ENCODE measurements around the gene B3GALT6.
"Not testable (repeated sequence)": the region's sequence is repeated elsewhere in the genome, so short reads cannot be mapped to it uniquely, and the experiment has no call there.

B3GALT6 gene

DNA sequence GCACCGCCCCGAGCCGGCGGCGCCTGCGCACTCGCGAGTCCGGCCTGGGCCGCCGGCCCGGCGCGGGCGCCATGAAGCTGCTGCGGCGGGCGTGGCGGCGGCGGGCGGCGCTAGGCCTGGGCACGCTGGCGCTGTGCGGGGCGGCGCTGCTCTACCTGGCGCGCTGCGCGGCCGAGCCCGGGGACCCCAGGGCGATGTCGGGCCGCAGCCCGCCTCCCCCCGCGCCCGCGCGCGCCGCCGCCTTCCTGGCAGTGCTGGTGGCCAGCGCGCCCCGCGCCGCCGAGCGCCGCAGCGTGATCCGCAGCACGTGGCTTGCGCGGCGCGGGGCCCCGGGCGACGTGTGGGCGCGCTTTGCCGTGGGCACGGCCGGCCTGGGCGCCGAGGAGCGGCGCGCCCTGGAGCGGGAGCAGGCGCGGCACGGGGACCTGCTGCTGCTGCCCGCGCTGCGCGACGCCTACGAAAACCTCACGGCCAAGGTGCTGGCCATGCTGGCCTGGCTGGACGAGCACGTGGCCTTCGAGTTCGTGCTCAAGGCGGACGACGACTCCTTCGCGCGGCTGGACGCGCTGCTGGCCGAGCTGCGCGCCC lies at the start of gene B3GALT6:
Gene B3GALT6 (plus strand): TSS at position 30 of the 588 bp plus-strand sequence. CDS start 42 bp downstream, at position 72.
- DNase-seq, result no peak

DNA sequence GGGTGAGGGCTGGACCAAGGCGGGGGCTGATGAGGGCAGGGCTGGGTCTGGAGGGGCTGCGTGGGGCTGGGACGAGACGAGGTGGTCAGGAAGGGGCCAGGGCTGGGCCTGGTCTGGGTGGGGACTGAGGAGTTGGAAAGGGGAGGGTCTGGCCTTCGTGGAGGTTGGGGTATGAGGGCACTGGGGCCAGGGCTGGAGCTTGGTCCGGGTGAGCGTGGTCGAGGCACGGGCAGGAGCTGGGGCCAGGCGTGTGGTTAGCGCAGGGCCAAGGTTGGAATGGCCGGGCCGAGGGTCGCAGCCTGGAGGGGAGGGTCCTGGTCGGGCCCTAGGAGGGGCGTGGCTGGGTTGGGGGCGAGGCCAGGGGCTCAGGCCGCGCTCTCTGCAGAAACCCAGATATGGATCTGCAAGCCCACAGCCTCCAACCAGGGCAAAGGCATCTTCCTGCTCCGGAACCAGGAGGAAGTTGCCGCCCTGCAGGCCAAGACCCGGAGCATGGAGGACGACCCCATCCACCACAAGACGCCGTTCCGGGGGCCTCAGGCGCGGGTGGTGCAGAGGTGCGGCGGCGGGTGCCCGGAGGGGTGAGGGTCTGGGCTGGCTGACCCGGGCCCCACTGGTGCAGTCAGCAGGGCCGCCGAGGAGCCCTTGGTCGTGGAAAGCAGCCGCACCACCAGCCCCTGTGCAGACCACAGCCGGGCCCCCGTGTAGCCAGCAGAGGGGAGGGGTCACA lies 49.4 kb upstream of the B3GALT6 start:
- no peak for DNase-seq

DNA sequence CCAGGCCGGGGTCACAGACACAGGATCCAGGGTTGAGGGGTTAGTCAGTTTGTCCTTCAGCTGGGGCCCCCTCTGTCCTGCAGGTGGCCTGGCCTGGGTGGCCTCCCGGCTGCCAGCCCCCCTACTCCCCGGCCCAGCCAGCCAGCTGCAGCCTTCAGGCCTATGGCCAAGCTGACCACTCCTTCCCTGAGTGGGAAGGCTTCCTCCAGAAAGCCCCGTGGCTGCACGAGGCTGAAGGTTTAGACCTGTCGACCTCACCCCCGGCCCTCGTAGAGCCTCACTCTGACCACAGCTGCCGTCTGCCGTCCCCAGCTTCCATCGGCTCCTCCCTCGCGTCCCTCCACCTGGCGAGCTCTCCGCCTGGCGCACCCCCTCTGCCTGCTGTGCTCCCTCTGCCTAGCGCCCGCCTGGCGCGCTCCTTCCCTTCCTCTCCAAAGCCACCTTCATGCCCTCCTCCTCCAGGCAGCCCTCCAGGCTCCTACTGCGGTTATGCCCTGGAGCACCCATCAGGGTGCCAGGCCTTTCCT lies 48.8 kb upstream of the B3GALT6 start:
- no peak for DNase-seq

DNA sequence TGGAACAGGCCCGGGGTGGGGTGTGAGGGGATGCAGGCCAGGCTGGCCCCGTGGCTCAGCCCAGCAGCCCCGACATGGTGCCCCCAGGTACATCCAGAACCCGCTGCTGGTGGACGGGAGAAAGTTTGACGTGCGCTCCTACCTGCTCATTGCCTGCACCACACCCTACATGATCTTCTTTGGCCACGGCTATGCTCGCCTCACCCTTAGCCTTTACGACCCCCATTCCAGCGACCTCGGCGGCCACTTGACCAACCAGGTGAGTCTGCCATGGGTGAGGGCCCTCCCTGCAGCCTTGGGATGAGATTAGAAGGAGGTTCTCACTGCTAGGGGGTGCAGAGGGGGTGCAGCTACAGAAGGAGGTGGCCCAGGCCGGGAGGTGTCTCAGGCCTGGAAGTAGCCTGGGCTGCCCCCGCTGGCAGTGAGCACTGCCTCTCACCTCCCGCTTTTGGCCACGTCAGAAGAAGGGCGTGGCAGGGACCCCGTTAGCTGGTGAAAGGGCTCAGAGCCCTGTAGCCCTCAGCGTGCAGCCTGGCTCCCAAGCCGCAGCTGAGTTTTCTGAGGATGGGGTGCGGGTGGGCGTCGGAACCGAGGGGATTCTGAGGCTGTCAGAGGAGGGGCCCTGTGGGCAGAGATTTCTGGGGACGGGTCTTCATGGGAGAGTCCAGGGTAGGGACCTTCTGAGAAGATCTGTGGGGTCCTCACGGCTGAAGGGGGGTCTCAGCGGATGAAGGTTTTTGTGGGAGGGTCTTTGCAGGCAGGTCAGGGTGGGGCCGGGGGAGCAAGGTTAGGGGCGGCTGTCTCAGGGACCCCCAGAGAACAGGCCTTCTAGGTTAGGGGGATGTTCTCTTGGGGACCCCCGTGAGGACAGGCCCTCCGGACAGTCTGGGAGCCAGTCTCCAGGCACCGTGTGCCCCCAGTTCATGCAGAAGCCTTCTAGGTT lies 47.9 kb upstream of the B3GALT6 start:
- DNase-seq, result no peak

DNA sequence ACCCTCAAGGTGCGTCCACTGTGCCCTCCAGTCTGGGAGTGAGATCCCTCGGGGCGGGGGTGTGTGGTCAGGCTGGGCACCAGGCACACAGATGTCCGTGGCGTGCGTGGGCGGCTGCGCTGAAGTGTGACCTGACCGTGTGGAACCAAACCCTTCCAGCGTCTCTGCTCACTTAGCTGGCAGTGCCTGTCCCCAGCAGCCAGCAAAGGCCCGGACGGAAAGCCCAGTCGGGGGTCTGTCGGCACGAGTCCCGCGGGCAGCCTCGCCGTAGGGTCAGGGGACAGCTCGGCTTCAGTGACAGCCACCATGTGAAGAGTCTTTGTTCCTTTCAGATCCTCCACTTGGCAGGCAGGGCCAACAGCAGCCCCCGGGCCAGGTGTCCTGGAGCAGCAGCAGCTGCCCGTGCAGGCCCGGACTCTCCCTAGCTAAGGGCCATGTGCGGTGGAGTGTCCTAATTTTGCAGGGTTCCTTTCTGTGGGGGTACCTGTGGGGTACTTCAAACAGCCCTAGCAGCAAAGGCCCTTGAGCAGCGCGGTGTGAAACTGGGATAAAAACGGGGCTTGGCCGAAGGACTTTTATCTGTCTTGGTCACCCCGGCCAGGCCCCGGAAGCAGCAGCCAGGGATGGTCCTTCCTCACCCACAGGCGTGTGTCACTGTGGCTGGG lies 46.8 kb upstream of the B3GALT6 start:
- DNase-seq, result no peak

DNA sequence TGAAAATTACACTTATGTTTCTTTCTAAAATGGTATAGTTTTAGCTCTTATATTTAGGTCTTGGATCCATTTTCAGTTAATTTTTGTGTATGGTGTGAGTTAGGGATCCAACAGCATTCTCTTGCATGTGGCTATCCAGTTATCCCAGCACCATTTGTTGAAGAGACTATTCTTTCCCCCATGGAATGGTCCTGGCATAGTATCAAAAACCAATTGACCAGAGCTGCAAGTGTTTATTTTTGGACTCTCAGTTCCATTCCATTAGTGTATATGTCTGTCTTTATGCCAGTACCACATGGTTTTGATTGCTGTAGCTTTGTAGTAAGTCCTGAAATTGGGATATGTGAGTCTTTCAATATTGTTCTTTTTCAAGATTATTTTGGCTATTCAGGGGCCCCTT lies 44.1 kb upstream of the B3GALT6 start:
- DNase-seq, result peak; percentile 40

DNA sequence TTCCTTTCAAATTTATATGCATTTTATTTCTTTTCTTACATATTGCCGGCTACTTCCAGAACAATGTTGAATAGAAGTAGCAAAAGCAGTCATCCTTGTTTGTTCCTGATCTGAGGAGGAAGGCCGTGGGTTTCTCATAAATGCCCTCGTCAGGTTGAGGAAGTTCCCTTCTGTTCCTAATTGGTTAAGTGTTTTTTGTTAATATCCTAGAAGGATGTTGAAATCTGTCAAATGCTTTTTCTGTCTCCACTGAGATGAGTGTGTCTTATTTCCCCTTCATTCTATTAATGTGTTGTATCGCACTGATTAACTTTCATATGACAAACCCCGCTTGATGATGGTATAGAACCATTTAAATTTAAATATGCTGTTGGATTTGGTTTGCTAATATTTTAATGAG lies 42.9 kb upstream of the B3GALT6 start:
- no peak for DNase-seq

DNA sequence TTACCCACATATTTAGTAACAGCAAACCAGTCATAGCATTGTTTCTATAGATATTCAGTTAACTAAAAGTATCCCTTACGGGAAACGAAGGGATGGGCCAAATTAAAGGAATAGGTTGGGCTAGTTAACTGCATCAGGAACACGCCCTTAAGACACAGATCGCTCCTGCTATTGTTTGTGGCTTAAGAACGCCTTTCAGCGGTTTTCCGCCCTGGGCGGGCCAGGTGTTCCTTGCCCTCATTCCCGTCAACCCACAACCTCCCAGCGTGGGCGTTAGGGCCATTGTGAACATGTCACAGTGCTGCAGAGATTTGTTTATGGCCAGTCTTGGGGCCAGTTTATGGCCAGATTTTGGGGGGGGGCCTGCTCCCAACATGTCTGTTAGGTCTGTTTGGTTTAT lies 40.3 kb upstream of the B3GALT6 start:
- no peak for DNase-seq

DNA sequence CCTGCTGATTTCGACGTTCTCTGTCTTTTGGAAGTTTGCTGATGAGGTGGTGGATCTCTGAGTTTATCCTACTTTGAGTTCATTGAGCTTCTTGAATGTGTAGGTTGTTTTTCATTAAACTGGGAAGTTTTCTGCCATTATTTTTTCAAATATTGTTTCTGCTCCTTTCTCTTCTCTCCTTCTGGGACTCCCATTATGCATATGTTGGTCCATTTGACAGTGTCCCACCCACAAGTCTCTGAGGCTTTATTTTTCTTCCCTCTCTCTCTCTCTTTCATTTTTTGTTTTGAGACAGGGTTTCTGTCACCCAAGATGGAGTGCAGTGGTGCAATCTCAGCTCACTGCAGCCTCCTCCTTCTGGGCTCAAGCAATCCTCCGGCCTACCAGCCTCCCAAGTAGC lies 37.3 kb upstream of the B3GALT6 start:
- no peak for DNase-seq

DNA sequence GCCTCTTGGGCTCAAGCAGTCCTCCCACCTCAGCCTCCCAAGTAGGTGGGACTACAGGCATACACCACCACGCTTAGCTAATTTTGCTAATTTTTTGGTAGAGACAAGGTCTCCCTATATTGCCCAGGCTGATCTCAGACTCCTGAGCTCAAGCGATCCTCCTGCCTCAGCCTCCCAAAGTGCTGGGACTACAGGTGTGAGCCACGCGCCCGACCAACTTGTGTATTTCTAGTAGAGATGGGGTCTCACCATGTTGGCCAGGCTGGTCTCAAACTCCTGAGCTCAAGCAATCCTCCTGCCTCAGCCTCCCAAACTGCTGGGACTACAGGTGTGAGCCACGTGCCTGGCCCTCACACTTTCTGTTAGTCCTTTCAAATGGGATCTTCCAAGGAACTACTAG lies 36.3 kb upstream of the B3GALT6 start:
- not testable (repeated sequence) for DNase-seq

DNA sequence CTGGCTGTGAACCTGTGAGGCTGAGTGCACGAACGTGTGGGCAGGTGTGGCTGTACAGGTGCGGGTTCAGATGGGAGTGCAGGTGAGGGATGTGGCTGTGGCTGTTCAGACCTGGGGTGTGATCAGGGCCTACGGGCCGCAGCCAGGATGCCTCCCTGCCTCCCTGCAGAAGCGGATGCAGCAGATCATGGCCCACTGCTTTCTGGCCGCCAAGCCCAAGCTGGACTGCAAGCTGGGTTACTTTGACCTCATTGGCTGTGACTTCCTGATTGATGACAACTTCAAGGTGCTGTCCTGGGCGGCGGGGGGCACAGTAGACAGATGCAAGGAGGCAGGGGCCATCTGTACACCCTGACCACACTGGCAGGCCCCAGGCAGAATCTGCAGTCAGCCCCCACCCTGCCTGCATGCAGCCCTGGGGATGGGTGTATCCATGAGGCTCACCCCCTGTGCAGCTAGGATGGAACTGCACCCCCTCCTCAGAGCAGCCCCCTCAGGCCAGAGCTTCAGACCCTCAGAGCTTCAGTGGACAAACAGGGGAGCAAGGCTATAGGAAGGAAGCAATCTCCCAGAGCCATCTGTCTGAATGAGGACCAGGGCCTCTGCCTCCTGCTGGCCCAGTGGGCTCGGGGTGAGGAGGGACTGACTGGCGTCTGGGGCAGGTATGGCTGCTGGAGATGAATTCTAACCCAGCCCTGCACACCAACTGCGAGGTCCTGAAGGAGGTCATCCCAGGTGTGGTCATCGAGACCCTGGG lies 35.4 kb upstream of the B3GALT6 start:
- DNase-seq, result no peak

DNA sequence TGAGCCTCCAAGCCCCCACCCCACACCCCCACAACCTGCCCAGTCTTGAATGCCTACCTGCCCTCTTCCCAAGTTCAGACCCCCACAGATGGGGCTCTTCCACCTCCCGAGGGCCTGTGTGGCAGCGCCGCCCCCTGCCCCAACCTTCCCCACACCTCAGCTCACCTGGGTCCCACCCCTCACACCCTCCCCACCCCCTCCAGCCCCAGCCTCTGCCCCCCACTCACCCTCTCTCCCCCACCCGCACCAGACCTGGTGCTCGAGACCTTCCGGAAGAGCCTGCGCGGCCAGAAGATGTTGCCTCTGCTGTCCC lies 34.9 kb upstream of the B3GALT6 start:
- DNase-seq, result no peak

DNA sequence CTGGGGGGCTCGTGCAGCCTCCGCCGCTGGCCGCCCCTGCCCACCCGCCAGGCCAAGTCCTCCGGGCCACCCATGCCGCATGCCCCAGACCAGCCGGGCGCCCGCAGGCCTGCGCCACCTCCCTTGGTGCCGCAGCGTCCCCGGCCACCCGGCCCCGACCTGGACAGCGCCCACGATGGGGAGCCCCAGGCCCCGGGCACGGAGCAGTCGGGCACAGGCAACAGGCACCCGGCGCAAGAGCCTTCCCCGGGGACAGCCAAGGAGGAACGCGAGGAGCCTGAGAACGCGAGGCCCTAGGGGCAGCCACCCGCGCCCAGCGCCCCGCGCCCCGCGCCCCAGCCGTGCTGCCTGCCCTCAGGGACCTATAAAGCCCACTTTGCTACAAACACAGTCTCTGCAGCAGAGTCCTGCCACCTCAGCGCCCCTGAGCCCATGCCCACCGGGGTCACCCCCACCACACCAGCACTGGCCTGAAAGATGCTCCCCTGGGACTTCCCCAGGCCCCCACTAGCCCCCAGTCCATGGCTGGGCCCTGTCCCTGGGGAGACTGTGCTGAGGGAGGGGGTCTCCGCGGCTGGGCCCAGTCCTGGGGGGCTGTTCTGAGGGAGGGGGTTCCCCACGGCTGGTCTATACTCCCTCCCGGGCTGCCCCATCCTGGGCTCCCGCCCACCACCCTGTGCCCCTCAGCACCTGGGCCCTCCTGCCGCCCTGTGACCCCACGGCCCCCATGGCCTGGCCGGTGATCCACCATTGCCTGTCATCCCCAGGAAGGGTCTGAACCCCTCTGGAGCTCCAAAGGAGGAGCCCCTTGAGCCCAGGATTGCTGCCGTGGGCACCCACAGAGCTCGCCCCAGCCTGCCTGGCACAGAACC lies 34.2 kb upstream of the B3GALT6 start:
- no peak for DNase-seq

DNA sequence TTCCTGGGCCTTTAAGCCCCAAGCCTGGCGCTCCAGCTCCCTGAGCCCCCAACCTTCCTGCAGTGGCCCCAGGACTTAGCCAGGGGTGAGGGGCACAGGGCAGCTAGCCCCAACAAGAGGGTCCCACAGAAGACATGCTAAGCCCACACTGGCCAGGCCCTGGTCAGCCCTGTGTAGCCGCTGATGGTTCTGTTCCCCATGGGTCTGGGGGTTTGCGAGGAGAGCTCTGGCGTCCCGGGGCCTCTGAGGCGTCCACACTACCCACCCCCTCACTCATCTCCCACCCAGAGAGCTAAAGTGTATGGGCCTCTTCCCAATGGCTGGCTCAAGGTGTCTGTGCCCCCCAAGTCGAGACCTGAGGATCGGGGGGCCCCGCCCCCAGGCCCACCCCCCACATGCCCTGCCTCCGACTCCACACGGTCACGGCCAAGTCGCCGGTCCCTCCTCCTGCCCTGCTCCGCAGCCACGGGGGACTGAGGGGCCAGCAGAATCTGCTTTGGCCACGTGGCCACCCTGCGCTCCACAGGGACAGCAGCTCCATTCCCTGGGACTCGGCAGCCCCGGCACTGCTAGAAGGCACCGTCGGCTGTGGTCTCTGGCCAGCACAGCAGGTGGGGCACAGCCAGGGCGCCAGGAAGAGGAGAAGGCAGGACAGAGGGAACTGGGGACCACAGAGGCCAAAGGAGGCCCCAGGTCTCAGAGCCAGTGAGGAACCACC lies 33.5 kb upstream of the B3GALT6 start:
- DNase-seq, result peak; percentile 53

DNA sequence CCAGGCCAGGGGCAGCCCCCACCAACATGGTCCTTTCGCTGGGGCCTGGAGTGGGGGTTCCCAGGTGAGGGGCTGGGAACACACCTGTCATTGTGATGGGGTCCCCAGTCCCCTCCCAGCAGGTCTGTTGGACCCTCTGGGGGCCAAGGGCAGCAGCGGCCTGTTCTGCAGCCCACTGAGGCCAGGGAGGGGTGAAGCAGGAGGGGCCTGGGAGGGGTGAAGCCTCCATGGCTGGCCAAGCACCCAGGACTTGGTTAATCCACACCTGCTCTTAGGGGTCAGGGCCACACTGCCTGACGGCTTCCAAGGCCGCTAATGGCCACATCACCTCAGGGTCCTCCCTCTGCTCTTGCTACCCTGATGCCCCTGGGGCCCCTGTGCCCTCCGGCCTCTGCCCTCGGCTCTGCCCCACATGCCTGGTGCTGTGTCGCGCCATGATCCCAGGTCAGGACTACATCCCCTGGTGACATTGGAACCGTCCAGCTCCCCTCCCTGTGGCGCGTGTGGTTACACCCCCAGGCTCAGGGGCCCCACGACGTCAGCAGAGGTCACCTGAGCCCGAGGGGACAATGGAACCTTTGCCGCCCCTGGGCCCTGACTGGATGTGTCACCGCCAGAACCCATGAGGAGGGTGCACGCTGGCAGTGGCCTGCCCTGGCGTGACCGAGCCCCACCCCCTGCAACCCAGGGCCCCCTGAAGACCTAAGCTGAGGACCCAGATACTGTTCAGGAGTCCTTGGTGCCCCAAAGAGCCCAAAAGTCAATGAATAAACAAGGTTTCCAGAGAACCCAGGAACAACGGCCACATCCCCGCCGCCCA lies 32.7 kb upstream of the B3GALT6 start:
- DNase-seq, result peak; percentile 41

DNA sequence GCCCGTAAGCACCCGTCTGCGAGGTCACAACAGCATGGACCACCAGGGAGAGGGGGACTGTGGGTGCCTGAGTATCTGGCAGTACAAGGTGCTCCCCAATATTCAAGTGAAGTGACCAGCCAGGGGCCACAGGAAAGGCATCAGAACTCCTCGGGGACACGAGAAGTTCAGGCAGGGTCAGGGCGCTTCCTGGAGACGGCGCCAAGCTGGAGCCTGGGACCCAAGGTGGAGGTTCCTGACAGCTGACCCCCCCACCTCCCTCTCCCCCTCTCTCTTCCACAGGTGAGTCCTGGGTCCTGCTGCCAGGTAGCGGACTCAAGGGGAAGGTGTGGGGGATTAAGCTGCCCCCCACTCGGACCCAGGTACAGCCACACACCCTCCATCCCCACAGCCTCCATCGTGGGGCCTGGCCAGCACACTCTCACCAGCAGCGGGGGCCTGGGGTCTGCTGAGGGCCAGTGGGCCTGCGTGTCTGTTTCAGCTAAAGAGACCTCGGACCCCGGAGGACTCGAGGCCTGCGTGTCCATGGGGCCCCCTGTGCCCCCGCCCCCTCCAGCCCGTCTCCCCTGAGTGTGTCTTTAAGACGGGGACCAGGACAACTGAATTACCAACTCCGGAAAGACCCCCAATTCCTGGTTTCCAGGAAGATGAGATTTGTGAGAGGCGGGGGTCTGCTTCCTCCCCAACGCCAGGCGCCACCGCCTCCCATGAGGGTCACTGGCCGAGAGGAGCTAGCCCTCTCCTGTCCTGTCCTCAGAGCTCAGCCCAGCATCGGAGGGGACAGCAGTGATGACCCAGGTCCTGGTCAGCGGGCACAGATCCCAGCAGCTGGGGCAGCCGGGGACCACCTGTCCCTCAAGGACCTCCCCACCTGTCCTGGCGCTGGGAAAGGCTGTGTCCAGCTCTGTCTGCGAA lies 31.8 kb upstream of the B3GALT6 start:
- peak; percentile 37 for DNase-seq

DNA sequence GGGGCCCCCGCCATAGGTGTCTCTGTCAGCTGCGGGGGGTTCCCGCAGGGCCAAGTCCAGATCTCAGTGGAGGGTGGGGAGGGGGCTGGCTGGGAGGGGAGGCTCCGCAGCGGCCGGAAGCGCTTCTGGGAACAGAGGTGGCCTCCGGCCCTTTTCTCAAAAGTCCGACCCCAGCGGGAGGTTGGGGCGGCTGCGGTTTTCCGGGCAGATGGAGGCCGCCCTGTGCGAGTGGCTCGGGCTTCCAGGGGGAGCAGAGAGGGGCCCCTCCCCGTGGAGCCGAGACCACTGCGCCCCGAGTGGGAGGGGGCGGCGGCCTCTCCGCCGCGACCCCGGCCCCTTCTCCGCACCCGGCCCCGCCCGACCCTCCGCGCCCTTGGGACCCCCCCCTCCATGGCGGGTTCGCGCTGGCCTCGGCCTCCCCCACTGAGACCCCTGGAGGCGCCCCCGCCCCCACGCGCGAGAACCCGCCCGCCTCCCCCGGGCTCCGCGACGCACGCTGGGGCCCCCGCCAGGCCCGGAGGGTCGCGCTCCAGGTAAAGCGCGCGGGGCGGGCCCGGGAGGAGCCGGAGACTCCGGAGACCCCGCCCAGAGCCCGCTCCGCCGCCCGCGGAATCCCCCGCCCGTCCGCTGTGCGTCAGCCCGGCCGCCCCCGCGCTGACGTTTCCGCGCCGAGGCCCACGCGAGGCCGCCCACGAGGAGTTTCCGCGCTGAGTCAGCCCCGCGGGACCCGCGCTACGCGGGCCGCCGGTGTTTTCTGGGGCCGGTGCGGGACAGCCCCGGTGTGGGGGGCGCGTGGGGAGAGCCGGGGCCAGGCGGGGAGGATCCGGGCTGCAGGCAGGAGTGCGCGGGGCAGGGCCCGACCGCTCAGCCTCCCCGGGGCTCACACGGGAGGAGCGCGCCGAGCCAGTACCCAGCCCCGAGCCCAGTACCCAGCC lies 30.9 kb upstream of the B3GALT6 start:
- peak; percentile 75 for DNase-seq

Data from DMS53 (cell line).